ENCODE data around the gene HIC2.
"Not testable (repeated sequence)": the region's sequence is repeated elsewhere in the genome, so short reads cannot be mapped to it uniquely, and the experiment has no call there.

HIC2 gene

GRCh38 chr22:21435998-21436810 lies 19.0 kb downstream of the HIC2 start:
- not testable (repeated sequence) for DNase-seq

- not testable (repeated sequence) for DNase-seq
These were observed 20.8 kb downstream of the HIC2 start for GRCh38 chr22:21438013-21438412.

GRCh38 chr22:21440018-21440636 lies 23.0 kb downstream of the HIC2 start:
- DNase-seq, result not testable (repeated sequence)

GRCh38 chr22:21440676-21441075 lies 23.5 kb downstream of the HIC2 start:
- not testable (repeated sequence) for DNase-seq

GRCh38 chr22:21441170-21441569 lies 24.0 kb downstream of the HIC2 start:
- not testable (repeated sequence) for DNase-seq

GRCh38 chr22:21442123-21442522 lies 25.0 kb downstream of the HIC2 start:
- DNase-seq, result not testable (repeated sequence)

GRCh38 chr22:21442646-21443045 lies 25.5 kb downstream of the HIC2 start:
- not testable (repeated sequence) for DNase-seq

GRCh38 chr22:21443057-21443734 lies 26.0 kb downstream of the HIC2 start:
- no peak for DNase-seq

GRCh38 chr22:21443735-21444421 lies 26.7 kb downstream of the HIC2 start:
- DNase-seq, result no peak

- no peak for DNase-seq
These were observed 27.7 kb downstream of the HIC2 start for GRCh38 chr22:21444701-21445436.

GRCh38 chr22:21445437-21446127 lies 28.4 kb downstream of the HIC2 start:
- DNase-seq, result no peak

- no peak for DNase-seq
These were observed 29.1 kb downstream of the HIC2 start for GRCh38 chr22:21446128-21446826.

GRCh38 chr22:21446827-21447690 lies 29.9 kb downstream of the HIC2 start:
- DNase-seq, result no peak

- DNase-seq, result no peak
These were observed 30.7 kb downstream of the HIC2 start for GRCh38 chr22:21447694-21448402.

- no peak for DNase-seq
These were observed 31.7 kb downstream of the HIC2 start for GRCh38 chr22:21448627-21449416.

GRCh38 chr22:21449531-21450319 lies 32.6 kb downstream of the HIC2 start:
- no peak for DNase-seq

GRCh38 chr22:21450320-21450831 lies 33.2 kb downstream of the HIC2 start:
- DNase-seq, result no peak
